NCI-H2081 (cell line): Measurements from ENCODE around the gene AQP2.

Source experiments
- DNase-seq, 2 experiments: peaks; one replicate each; lab custom pipeline; 2025; lab: John Stamatoyannopoulos, UW

Gene AQP2

DNA sequence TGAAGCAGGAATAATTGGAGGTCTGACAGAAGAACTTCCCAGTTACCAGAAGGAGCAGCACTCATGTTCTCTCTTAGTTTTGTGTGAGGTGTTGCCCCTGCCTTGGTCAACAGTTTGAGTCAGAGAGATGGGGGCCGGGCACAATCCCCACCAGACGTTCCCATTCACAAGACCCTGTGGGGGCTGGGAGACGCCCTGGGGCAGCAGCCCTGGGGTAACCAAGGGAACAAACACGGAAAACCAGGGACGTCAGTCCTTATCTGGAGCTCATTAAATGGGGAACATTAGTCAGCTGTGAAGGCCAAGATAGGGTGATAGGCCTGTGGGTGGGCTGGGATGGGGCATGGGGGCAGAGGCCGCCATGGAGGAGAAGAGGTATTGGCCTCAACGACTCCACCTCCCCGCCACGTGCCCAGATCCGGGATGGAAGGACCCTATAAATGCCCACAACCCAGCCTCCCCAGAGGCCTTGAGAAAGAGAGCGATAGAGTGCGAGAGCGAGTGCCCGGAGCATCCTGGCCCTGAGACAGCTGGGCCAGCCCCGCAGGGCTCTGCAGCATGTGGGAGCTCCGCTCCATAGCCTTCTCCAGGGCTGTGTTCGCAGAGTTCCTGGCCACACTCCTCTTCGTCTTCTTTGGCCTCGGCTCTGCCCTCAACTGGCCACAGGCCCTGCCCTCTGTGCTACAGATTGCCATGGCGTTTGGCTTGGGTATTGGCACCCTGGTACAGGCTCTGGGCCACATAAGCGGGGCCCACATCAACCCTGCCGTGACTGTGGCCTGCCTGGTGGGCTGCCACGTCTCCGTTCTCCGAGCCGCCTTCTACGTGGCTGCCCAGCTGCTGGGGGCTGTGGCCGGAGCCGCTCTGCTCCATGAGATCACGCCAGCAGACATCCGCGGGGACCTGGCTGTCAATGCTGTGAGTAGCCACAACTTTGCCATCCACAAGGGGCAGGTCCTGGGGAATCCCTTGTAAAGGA lies at the start of gene AQP2:
Gene AQP2 (plus strand): TSS at position 465 of the 979 bp plus-strand sequence. CDS start 94 bp downstream, at position 559.
- no peak for DNase-seq

GRCh38 chr12:49901026-49901425 lies 49.5 kb upstream of the AQP2 start:
- DNase-seq = no peak

- no peak for DNase-seq
Observed at GRCh38 chr12:49901986-49902385, 48.6 kb upstream of the AQP2 start.

DNA sequence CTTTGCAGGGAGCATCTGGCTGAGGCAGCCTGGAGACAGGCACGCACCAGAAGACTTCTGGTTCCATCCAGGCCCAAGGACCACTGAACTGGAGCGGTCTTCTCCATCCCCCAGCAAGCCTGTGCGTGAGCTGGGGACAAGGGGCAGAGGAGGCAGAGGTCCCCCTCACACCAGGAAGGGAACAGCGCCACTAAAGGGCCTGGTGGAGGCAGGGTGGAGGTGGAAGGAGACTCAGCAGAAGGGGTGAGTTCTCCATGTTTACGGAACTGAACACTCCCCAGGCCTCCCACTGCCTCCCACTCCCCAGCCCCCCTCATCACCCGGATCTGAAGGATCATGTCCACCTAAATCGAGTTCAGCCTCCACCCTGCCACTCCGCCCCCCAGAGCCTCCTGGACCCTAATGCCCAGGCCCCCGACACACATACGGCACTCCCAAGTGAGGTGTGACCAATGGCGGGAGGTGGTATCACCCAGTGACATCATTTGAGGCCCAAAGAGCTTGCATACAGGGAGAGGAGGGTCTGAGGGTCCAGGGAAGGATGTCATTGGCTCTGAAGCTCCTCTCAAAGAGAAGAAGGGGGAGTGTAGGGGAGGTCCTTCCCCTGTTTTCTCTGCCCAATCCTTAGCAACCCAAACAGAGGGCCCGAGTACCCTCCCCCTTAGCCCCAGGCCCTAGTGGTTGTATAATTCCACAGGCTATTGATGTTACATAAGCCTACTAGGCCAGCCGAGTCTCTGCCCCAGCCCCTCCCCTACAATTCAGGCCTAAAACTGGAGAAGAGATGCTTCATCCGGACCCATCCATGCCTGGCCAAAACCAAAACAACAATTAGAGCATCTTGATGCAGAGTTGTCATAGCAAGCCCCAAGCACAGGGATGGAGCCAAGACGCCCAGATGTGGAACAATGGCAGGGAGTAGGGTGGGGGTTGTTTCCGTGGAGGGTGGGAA lies 47.9 kb upstream of the AQP2 start:
- DNase-seq = no peak

DNA sequence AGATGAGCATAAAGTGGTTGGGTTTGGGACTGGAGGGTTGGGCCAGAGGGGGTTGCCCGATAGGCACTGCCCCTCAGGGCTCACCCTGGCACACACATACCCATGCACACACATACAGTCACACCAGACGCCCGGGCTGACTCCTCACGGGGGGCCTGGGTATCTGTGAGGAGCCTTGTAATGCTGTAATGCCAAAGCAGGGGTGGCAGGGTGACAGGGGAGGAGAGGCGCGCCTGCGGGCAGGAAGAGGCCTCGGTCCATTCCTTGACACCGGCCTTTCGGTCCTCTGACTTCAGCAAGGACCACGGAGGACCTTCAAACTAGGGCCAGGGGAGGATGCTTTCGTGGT lies 47.2 kb upstream of the AQP2 start:
- DNase-seq = no peak

DNA sequence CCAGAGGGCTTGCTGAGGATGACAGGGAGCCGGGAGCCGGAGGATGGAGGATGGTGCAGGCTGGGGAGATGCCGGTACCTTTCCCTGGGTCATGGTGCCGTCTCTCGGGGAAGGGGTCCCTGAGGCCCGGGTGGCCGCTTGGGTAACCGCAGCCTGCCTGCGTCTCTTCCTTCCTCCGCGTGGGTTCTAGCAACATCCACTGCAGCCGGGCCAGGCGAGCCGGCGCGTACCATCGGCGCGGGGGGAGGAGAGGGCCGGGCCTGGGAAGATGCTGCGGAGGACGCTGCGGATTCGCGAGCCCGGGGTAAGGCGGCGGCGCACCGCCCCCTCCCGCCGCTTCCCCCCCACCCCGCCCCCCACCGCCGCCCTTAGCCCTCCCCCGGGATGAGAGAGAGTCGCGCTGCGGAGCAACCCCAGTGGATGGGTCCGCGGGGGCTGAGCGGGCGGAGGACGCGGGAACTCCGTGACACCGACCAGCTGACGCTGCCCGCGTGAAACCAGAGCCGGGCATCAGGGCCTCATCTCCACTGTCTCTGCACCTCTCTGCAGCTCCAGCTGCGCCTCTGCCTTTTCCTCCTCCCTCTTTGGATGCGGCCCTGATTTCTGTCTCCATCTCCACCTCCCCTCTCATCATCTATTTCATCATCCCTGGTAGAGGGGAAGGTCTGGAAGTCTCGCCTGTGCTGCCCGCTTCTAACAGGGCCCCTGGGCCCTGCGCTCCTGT lies 46.7 kb upstream of the AQP2 start, which contains the start of gene FAIM2:
Gene FAIM2 (minus strand): TSS at position 201 of the 724 bp plus-strand sequence. CDS start 108 bp downstream, at position 93.
- peak in 1 of 2 experiments; percentile 30 for DNase-seq

DNA sequence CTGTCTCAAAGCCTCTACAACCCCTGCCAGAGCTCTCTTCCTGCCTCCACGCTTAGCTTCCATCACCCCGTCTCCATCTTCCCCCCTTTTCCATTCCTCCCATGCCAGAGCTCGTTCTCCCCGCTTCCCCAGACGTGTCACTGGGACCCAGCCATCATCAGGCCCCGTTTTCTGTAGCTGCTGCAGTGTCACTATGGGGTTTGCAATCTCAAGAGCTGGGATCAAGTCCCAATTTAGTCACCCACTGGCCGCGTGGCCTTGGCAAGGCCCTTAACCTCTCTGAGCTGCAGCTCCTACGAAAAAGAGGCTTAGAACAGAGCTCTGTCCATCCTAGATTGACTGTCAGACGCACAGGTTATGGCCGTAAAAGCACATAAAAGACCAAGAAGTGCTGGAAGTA lies 45.9 kb upstream of the AQP2 start:
- no peak for DNase-seq

- no peak for DNase-seq
Observed at GRCh38 chr12:49905718-49906314, 44.7 kb upstream of the AQP2 start.

DNA sequence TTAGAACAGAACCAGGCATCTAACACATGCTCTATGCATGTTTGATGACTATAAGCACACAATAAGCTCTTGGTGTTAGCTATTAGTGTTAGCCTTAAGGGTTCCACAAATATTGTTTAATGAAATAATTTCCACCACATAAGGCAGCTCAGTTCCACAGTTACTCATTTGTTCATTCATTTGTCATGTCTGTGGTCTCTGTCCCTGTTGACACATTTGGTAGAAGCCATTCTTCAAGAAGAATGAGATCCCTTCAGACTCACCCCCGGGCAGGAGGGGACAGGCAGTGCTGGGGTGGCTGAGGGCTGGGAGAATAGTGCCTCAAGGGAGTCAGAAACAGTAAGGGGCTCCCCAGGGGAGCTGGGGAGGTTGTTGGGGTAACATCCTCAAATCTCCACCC lies 43.2 kb upstream of the AQP2 start:
- DNase-seq = no peak

DNA sequence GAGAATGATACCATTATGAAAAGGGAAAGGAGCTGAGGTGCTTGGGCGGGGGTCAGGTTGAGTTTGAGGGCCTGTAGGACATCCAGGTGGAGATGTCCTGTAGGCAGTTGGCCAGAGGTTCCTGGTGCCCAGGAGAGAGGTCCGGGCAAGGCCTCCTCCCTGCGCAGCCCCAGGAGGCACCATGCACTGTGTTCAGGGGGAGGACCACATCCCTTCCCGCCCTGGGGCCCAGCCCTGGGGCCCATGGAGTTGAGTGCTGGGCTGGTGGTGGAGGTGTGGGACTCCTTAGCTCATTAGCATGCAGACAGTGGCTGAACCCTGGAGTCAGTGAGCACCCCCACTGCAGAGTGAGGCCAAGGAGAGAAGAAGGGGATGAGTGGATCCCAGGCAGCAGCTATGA lies 41.2 kb upstream of the AQP2 start:
- DNase-seq = no peak

DNA sequence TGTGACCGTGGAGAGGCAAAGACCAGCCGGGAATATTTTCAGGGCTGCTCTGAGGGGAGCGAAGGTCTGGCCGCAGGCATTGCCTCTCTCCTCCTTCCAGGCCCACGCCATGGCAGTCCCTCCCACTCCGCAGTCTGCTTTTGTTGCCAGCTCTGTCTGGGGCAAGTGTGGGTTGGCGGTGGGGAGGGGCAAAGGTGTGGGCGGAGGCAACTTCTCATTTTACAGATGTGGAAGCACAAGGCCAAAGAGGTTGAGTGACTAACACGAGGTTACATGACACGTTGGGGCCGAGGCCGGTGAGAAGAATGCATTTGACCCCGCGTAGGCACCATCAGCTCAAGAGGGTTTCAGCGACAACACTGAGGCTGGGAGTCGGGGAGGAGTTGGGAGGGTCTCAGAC lies 40.7 kb upstream of the AQP2 start:
- no peak for DNase-seq

GRCh38 chr12:49910331-49911212 lies 40.0 kb upstream of the AQP2 start:
- no peak for DNase-seq

GRCh38 chr12:49911213-49911605 lies 39.3 kb upstream of the AQP2 start:
- DNase-seq = no peak

DNA sequence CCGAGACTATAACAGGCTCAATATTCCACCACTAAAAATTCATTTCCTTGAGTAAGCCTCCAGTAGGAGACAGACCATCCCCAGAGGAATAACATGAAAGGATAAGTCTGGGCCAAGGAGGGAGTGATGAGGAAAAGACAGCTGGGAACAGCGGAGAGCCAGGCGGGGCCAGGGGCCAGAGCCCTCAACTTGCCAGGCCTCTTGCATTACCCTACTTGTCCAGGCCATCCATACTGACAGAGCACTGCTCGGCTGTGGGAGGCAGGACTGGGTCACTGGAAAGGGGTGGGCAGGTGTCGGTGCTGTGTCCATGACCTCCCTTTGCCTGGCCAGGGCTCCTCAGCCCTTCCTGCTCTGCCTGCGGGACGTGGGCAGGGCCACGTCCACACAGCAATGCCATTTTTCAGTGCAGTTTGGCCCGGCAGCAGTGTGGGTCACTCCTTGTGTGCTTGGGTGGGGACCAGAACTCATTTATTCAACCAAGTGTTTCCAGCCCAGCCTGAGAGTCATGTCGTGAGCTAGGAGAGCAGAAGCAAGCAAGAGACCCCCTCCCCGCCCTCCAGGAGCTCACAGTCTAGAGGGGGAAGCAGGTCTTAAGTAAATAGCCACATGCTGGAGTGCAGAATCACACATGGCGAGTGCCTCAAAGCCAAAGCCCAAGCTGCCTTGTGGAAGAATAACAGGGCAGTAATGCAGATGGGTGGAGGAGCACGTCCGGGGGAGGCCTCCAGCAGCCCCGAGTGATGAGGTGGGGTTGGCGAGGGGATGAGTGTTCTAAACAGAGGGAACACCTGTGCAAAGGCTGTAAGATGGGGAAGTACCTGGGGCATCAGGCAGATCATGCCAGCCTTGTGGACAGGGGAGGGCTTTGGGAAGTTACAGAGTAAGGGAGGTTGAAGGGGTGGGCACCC lies 37.9 kb upstream of the AQP2 start:
- no peak for DNase-seq

GRCh38 chr12:49916129-49916919 lies 34.2 kb upstream of the AQP2 start:
- no peak for DNase-seq

GRCh38 chr12:49917166-49917787 lies 33.3 kb upstream of the AQP2 start:
- DNase-seq = no peak

DNA sequence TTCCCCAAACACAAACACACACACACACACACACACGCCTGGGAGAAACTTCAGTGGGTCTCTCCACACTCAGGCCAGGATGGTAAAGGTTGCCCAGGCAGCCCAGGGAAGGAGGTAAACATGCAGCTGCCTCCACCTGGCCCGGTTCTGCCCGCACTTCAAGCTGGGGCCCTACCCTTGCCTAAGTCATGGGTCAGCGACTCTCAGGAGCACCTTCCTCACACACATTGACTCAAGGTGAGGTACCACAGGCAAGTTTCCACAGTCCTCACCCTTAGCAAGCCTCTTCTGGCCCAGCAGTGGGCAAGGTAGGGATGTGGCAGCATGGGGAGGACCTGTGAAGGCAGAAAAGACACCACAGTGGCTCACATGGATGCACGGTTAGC lies 32.8 kb upstream of the AQP2 start:
- DNase-seq = no peak

DNA sequence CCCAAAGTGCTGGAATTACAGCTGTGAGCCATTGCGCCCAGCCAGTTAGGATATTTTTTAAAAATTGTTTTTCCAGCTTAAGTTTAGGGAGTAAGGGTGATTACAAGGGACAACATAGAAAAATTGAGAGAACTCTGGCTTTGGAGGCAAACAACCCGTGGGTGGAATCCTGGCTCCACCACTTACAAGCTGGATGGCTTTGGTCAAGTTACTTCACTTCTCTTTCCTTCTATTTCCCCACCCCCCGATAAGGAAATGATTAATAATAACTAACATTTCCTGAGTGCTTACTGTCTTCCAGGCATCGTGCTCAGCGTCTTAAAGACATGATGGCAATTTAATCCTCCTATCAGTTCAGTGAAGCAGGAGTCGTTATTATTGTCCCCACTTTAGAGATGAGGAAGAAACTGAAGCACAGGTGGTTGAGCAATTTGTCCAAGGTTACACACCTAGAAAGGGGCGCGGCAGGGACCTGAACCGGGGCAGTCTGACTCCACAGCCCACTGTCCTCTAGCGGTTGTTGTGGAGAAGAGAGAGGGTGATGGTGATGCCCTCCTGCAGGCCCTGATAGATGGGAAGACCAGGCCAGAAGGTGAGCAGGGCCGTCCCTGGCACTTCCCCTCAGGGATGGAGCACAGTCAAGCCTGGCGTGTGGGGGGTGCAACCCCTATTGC lies 30.2 kb upstream of the AQP2 start:
- no peak for DNase-seq
